HepG2 (cell line): ENCODE results near the gene KIRREL3. TPM values are rescaled to one million over a fixed set of nuclear protein-coding genes. Genes with fewer than 3 reads are reported as not detected.

Source experiments
- ATAC-seq: fragments of 200-7000 bp; cut with Tn5 transposase; 3 replicates; pipeline ENCODE4 v1.9.1; 2020; ENCODE audit warnings: mild to moderate bottlenecking, moderate library complexity
- BruUV-seq: library from RNA; stranded (reverse); fragments of 400-500 nt; replicated peaks from 2 replicates; lab custom pipeline; 2021; lab: Mats Ljungman, UMichigan
- CTCF ChIA-PET: fragments of 300-600 bp; formaldehyde crosslinking; extraction: SDS; loops from one replicate; lab custom pipeline; 2021; ENCODE audit warnings: low total read pairs, inconsistent platforms, low intra/inter-chr PET ratio; lab: Yijun Ruan, JAX
- POLR2A ChIA-PET: fragments of 350-600 bp; sonication (Branson Sonifier 250); formaldehyde crosslinking; loops from one replicate; lab custom pipeline; 2020; ENCODE audit warnings: antibody characterized with exemption, inconsistent platforms; lab: Yijun Ruan, JAX
- DNase-seq: peaks from one replicate; pipeline ENCODE4 v3.0.0-alpha.2; 2015; ENCODE audit warnings: low spot score
- FAIRE-seq: peaks from 3 replicates; lab custom pipeline; 2011; peaks lifted over from hg19 to GRCh38; lab: Jason Lieb, UNC
- H2AFZ ChIP-seq: one replicate; pipeline ENCODE4 v1.6.1; 2011; ENCODE audit warnings: low read length, inconsistent platforms
- H3K27ac ChIP-seq: fragments of 300-600 bp; 3 replicates; pipeline ENCODE4 v1.8.0; 2011; ENCODE audit warnings: mixed run types, mild to moderate bottlenecking, mixed read lengths, low read length, inconsistent platforms; ENCODE audit not compliant: insufficient read depth; ENCODE audit errors: extremely low read length
- H3K27me3 ChIP-seq, 2 experiments: fragments of 200-600 bp in 1 of 2; 2 replicates in 1 of 2; 3 replicates in 1 of 2; pipeline versions ENCODE4 v1.6.0 to v1.8.0; 2011; ENCODE audit warnings: low read length in 2 of 2, mild to moderate bottlenecking in 2 of 2, moderate library complexity in 2 of 2, inconsistent platforms in 1 of 2; ENCODE audit not compliant: insufficient read depth in 2 of 2, control insufficient read depth in 1 of 2
- H3K36me3 ChIP-seq, 2 experiments: fragments of 200-600 bp in 1 of 2; replicated peaks in 1 of 2; 2 replicates in 1 of 2; 3 replicates in 1 of 2; pipeline versions ENCODE4 v1.5.1 to v1.8.0; 2011; ENCODE audit warnings: low read length in 2 of 2, inconsistent platforms in 1 of 2; ENCODE audit not compliant: insufficient read depth in 2 of 2, control insufficient read depth in 1 of 2
- H3K4me1 ChIP-seq: 2 replicates; pipeline ENCODE4 v1.5.1; 2012; ENCODE audit warnings: low read length, inconsistent platforms; ENCODE audit not compliant: insufficient read depth
- H3K4me2 ChIP-seq: 2 replicates; pipeline ENCODE4 v1.6.0; 2011; ENCODE audit warnings: low read depth, low read length, inconsistent platforms
- H3K4me3 ChIP-seq, 3 experiments: fragments of 200-600 bp in 1 of 3; sonication (generic), shearing (Covaris generic) in 1 of 3; replicated peaks in 1 of 3; 2 replicates each; pipeline ENCODE4 v1.5.1; 2011 to 2016; ENCODE audit warnings: low read length in 3 of 3, inconsistent platforms in 2 of 3, low read depth in 2 of 3, mild to moderate bottlenecking in 2 of 3, control low read depth in 1 of 3, mixed read lengths in 1 of 3; ENCODE audit not compliant: insufficient read depth in 1 of 3
- H3K79me2 ChIP-seq: one replicate; pipeline ENCODE4 v1.6.1; 2011; ENCODE audit warnings: low read length, inconsistent platforms; ENCODE audit not compliant: insufficient read depth
- H3K9ac ChIP-seq: 2 replicates; pipeline ENCODE4 v1.6.0; 2011; ENCODE audit warnings: mild to moderate bottlenecking, low read depth, low read length, inconsistent platforms; ENCODE audit not compliant: insufficient read depth
- H3K9me3 ChIP-seq: 2 replicates; pipeline ENCODE4 v1.5.1; 2012; ENCODE audit warnings: mild to moderate bottlenecking, low read length
- H4K20me1 ChIP-seq: 2 replicates; pipeline ENCODE4 v1.6.0; 2011; ENCODE audit warnings: inconsistent platforms, mild to moderate bottlenecking, low read length, moderate library complexity; ENCODE audit not compliant: insufficient read depth
- ATF7 ChIP-seq, 2 experiments: fragments of 450-650 bp in 1 of 2; sonication (generic) in 1 of 2; formaldehyde crosslinking in 1 of 2; IDR thresholded peaks; 2 replicates each; pipeline versions ENCODE4 v1.4.0 to v1.6.1; 2016 to 2020; ENCODE audit warnings: antibody characterized with exemption in 1 of 2, mild to moderate bottlenecking in 1 of 2, missing genetic modification reagents in 1 of 2
- HDAC2 ChIP-seq: sonication (generic); formaldehyde crosslinking; IDR thresholded peaks from 2 replicates; pipeline ENCODE4 v1.4.0; 2020; ENCODE audit warnings: missing genetic modification reagents
- KAT8 ChIP-seq: IDR thresholded peaks from 2 replicates; pipeline ENCODE4 v1.6.1; 2016; ENCODE audit warnings: missing genetic modification reagents, missing compliant biosample characterization
- NPAS2 ChIP-seq: sonication (generic); formaldehyde crosslinking; IDR thresholded peaks from 2 replicates; pipeline ENCODE4 v1.8.0; 2022; ENCODE audit warnings: mild to moderate bottlenecking, missing genetic modification reagents, borderline replicate concordance
- TAF1 ChIP-seq: sonication (generic); formaldehyde crosslinking; IDR thresholded peaks from 2 replicates; pipeline ENCODE4 v1.4.0; 2020; ENCODE audit warnings: missing genetic modification reagents
- TFAP4 ChIP-seq: sonication (generic); IDR thresholded peaks from 2 replicates; pipeline ENCODE4 v1.6.1; 2016; ENCODE audit warnings: low read depth, borderline replicate concordance
- TIGD3 ChIP-seq: sonication (generic); formaldehyde crosslinking; IDR thresholded peaks from 2 replicates; pipeline ENCODE4 v1.5.1; 2020; ENCODE audit warnings: mild to moderate bottlenecking, missing genetic modification reagents, borderline replicate concordance
- ZBTB39 ChIP-seq: sonication (generic); formaldehyde crosslinking; IDR thresholded peaks from 2 replicates; pipeline ENCODE4 v1.5.0; 2020; ENCODE audit warnings: missing genetic modification reagents
- ZMYM4 ChIP-seq: sonication (generic); formaldehyde crosslinking; IDR thresholded peaks from 2 replicates; pipeline ENCODE4 v1.8.1; 2023; ENCODE audit warnings: mild to moderate bottlenecking, missing genetic modification reagents
- ZNF451 ChIP-seq: sonication (generic); formaldehyde crosslinking; IDR thresholded peaks from 2 replicates; pipeline ENCODE4 v1.5.0; 2020; ENCODE audit warnings: mild to moderate bottlenecking, missing genetic modification reagents
- ZNF572 ChIP-seq: sonication (generic); formaldehyde crosslinking; IDR thresholded peaks from 2 replicates; pipeline ENCODE4 v1.5.1; 2020; ENCODE audit warnings: mild to moderate bottlenecking, missing genetic modification reagents
- WGBS: methylation state at CpG from one replicate; pipeline ENCODE4 v1.1.6; 2017; ENCODE audit warnings: low lambda C conversion rate; 5-methylcytosine and 5-hydroxymethylcytosine counted together
- in situ Hi-C: cut with HindIII; loops from 2 replicates; pipeline ENCODE4 v1.10.0; 2017; ENCODE audit warnings: low pct_unique_long_range_greater_than_20kb; ENCODE audit not compliant: extremely low pct_ligation_motif_present
- intact Hi-C: fragments of 100-400 bp; cut with micrococcal nuclease; formaldehyde crosslinking; loops from one replicate; pipeline ENCODE4 v1.10.0; 2022; ENCODE audit not compliant: unreplicated experiment
- polyA plus RNA-seq, 8 experiments: library from polyadenylated mRNA; depleted of rRNA in 3 of 8; stranded (reverse) in 7 of 8; unstranded in 1 of 8; fragments of >200 nt; fragmentation: Illumina TruSeq in 4 of 8; extraction: Trizol in 4 of 8; gene quantifications; 2 replicates each; pipeline versions ENCODE4 v1.2.1 to v1.2.3, GENCODE V29; 2011 to 2016; ENCODE audit warnings: low read depth in 4 of 8, missing spikeins in 1 of 8, mixed read lengths in 1 of 8; ENCODE audit not compliant: insufficient read depth in 1 of 8
- total RNA-seq, 5 experiments: library from RNA; depleted of rRNA; stranded (reverse); fragments of >200 nt; fragmentation: Illumina TruSeq; extraction: Trizol; gene quantifications; 2 replicates each; pipeline ENCODE4 v1.2.3, GENCODE V29; 2016; ENCODE audit warnings: low read depth in 1 of 5

KIRREL3 gene
- total and polyA plus RNA-seq, 2 of the 13 experiments (the other 11 are each of a cell fraction or from before 2014, with no cell fraction given) = not detected

- CTCF ChIA-PET = no interaction called here
- WGBS = 14% methylated on average over 3 of the region's 6 CpGs
Measured at GRCh38 chr11:126713806-126714205, 286.8 kb downstream of the KIRREL3 start.

GRCh38 chr11:126711977-126712625 lies 288.5 kb downstream of the KIRREL3 start:
- Histone ChIP-seq H3K36me3 (no peaks in the 10 kb centered on the region), H3K4me3 (no peak overlapping the region), H3K9ac (no peak overlapping the region), H3K4me2 (no peak overlapping the region), H3K9me3 (no peaks in the 10 kb centered on the region), H3K27me3 (peaks cover 1 to 45% of the 10 kb centered on the region in 2 experiments), H2AFZ (no peak overlapping the region), H3K4me1 (no peaks in the 10 kb centered on the region), H4K20me1 (no peaks in the 10 kb centered on the region), H3K79me2 (no peaks in the 10 kb centered on the region), H3K27ac (no peak overlapping the region)
- intact Hi-C loops (no loop called here), in situ Hi-C loops (no loop called here)
- no TSS peak for BruUV-seq
- no peak for FAIRE-seq
- 51% methylated on average over 22 of the region's 27 CpGs for WGBS
- ChIA-PET CTCF (no interaction called here), POLR2A (no interaction called here)
- ATAC-seq = no peak
- no peak for DNase-seq
- TF ChIP-seq TFAP4 = no peak
- TF ChIP-seq ZNF451 (CRISPR knock-in tag) = no peak
- TF ChIP-seq ZMYM4 (CRISPR knock-in tag) = no peak
- TF ChIP-seq KAT8 = no peak
- TF ChIP-seq TAF1 (CRISPR knock-in tag) = no peak
- no peak for TF ChIP-seq HDAC2 (CRISPR knock-in tag)
- TF ChIP-seq ATF7 (IDR thresholded peaks at IDR 0.05) = no peak
- TF ChIP-seq ATF7 (CRISPR knock-in tag; IDR thresholded peaks at IDR 0.05) = no peak
- no peak for TF ChIP-seq NPAS2 (CRISPR knock-in tag)
- TF ChIP-seq ZNF572 = no peak
- no peak for TF ChIP-seq ZBTB39 (CRISPR knock-in tag)

More at GRCh38 chr11:126713806-126714205, 286.8 kb downstream of the KIRREL3 start:
- no TSS peak for BruUV-seq
- H3K27me3 ChIP-seq = peaks cover 1 to 33% of the 10 kb centered on the region in 2 experiments; a peak in 4 of 5 replicates
- FAIRE-seq = no peak
- in situ Hi-C loops (no loop called here), intact Hi-C loops (no loop called here)
- no peaks in the 10 kb centered on the region for H3K4me1 ChIP-seq
- no peaks in the 10 kb centered on the region for H4K20me1 ChIP-seq
- no peak overlapping the region for H3K27ac ChIP-seq
- H2AFZ ChIP-seq = no peak overlapping the region
- no peak overlapping the region for H3K9ac ChIP-seq
- no peak for ATAC-seq
- DNase-seq = no peak
- no peaks in the 10 kb centered on the region for H3K36me3 ChIP-seq
- H3K9me3 ChIP-seq = no peaks in the 10 kb centered on the region
- H3K79me2 ChIP-seq = no peaks in the 10 kb centered on the region
- TF ChIP-seq TIGD3 (CRISPR knock-in tag) = no peak
- TF ChIP-seq, all 625 proteins: peak for 0
- H3K4me2 ChIP-seq = no peak overlapping the region
- no peak overlapping the region for H3K4me3 ChIP-seq
- POLR2A ChIA-PET = no interaction called here
